ENCODE measurements around the gene CHPF. TPM values are rescaled to one million over a fixed set of nuclear protein-coding genes. Genes with fewer than 3 reads are reported as not detected.

Gene CHPF
- total RNA-seq, 1 experiment from 2014 or later = 53.9 TPM

DNA sequence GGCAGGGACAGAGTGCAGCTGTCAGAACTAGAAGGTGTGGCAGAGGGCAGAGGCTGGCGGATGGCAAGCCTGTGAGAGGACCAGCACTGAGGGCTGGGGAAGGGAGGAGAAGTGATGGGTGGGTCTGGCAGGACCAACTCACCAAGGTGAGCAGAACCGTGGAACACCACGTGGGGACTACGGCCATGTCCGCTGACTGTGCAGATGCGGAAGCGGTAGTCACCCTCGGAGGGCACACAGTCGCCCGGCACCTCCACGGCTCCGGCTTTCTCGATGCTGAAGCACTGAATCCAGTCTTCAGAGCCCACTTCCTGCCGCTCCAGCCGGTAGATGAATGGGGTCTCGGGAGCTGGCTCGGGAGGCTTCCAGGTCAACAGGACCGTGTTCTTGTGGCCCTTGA is 23.5 kb upstream of the CHPF start:
- DNase-seq (ENCODE audit: low spot score) = no peak

DNA sequence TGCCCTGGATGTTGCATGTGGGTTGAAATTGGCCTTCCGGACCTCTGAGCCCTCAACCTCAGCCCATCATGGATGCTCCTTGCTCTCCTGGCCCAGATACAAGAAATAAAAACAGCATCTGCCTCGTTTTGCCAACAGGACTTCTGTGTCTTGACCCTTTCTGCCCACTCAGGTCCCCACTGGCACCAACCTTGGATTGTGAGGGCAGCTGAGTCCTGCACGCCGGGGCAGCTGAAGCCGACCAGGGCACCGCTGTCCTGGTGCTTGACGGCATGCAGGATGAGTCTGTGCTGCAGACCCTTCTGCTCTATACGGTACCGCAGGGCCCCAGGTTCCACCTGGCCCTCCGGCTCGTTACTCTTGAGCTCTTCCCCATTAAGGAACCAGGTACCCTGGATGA is 23.0 kb upstream of the CHPF start:
- no peak for DNase-seq (ENCODE audit: low spot score)

DNA sequence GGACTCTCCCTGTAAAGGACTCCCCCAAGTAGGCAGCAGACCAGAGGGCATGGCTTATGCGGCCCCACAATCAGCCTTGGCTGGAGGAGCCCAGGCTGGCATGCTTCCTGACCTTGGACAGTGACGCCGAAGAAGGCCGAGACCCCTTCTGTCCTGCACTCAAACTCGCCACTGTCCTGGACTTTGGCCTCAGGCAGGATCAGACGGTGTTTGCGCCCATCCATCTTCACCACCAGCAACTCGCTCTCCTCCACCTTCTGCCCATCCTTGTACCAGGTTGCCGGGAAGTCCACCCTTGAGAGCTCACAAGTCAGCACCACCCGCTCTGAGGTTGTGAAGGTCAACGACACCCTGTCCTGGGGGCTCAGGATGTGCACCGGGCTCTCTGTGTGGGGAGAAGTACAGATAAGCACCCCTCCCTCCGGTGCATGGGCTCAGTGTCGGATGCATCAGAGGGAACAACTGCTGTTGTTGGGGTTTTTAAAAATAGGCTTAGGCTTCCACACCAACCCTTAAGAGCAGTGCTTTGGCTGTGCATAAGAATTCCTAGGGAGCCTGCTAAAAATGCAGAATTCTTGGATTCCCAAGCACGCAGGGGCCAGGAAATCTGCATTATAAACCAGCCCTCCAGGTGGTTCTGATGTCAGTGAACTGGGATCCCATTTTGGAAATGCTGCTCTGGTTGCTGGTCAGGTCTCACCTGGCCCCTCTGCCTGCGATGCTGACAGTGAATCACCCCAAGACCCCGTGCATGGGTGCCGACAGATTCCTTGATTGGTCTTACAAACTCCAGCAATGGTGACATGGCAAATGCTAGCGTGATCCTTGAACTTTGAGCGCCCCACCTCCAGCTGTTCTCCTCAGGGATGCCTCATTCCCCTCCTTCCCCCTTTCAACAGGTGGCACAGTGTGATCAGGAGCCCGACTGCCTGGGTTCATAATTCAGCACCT is 21.8 kb upstream of the CHPF start:
- no peak for DNase-seq (ENCODE audit: low spot score)

- no peak for DNase-seq (ENCODE audit: low spot score)
Observed at GRCh38 chr2:219563271-219563928, 19.8 kb upstream of the CHPF start.

GRCh38 chr2:219562049-219563020 is 18.7 kb upstream of the CHPF start:
- no peak for DNase-seq (ENCODE audit: low spot score)

DNA sequence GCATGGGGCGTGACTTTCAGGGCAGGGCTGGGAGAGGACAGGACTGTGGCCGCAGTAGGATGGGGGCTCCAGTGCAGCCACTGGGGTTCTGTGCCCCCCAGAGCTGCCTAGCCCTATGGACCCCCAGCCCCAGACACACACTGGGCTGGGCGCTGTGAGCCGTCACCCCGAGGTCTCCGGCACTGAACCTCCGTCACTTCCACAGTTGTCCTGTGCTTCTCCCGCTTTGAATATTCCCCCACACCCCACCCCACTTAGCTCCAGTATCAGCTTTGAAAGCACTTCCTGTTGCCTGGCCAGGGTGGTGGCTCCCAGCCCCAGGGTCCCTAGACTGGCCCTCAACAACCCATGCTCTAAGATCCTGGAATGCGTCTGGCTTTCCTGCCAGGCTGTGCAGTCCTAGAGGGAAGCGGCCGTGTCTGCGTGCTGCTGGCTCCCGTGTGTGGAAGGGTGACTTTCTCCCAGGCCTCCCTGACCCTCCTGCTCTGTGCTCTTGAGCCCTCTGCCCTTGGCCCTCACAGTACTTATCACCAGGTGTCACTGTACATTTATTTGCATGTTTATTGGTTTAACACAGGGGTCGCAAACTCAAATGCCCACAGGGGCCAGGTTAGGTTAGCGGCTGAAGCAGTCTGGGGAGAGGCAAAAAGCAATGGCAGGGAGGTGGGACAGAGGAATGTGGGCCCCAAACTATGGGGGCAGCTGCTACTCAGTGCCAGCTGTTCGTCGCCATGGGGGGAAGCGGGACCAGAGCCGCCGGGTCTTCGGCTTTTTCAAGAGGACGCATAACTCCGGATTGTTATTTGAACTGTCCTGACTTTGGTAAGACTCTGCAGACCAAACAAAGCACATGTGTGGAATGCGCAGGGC is 17.8 kb upstream of the CHPF start:
- no peak for DNase-seq (ENCODE audit: low spot score)

DNA sequence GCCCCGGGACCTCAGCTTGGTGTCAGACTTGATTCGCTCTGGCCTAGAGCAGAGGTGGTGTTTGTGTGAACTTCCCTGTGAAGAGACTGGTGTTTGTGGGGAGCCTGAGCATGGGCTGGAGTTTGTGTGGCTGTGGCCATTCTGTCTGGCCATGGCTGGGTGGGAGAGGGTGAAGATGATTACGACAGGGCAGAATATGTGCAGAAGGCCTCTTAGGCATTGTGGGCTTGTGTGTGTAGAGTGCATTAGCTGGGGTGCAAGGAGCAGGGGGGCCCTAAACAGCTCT is 17.2 kb upstream of the CHPF start:
- DNase-seq (ENCODE audit: low spot score) = no peak

- DNase-seq (ENCODE audit: low spot score) = no peak
Observed at GRCh38 chr2:219560037-219560892, 16.7 kb upstream of the CHPF start.

DNA sequence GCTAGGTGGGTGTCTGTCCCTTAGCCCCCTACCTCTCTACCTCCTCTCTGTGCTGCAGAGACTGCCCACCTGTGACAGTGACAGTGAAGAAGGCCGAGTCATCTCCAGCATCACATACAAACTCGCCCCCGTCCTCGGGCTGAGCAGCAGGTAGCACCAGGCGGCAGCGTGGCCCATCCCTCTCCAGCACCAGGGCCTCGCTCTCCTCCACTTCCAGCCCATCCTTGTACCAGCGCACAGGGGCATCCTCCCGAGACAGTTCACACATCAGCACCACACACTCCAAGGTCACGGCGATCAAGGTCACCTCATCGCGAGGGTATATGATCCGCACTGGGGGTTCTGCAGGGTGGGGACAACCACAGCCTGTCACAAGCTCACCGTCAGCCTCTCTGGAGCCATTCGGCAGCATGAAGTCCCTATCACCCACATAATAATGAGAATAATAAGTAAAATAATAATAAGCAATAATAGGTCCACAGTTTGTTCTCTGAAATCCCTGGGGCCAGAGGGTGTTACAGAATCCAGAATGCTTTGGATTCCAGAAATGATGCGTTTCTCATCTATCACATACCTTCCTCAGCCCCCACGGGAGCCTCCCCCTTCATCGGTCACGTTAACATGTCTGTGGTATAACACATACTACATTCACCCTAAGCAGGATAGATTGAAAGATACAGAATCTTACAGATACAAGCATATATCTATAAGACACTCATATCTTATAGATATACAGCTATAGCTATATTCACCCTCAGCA is 15.7 kb upstream of the CHPF start:
- no peak for DNase-seq (ENCODE audit: low spot score)

GRCh38 chr2:219557791-219558785 is 14.5 kb upstream of the CHPF start:
- no peak for DNase-seq (ENCODE audit: low spot score)

DNA sequence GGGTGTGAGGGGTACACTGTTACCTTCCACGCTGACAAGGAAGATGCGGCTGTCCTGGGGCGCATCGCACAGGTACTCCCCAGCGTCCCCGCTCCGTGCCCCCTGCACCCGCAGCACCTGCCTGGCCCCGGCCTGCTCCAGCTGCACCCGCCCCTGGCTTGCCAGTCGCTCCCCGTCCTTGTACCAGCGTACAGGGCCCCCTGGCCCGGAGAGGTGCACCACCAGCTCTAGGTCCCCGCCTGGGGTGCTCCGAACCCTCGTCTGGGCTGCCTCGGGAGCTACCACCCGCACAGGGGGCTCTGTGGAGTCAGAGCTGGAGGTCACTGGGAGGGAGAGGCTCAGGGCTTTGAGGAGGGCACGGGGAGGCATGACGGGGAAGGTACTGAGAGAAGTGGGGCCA is 13.7 kb upstream of the CHPF start:
- no peak for DNase-seq (ENCODE audit: low spot score)

DNA sequence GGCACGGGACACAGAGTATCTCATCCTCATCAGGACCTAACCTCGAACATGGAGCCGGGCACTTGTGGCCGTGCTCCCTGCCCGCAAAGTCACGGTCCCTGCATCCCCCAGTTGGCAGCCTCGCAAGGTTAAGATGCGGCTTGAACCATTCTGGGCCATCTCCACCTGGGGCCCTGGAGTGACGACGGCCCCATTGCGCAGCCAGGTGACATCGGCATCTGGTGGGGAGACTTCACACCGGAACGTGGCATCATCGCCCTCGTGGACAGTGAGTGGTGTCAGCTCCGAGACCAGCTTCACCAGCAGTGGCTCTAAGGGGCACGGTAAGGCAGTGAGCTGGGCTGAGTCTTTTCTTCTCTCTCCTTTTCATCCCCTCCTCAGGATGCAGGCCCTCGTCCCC is 12.8 kb upstream of the CHPF start:
- DNase-seq (ENCODE audit: low spot score) = no peak

DNA sequence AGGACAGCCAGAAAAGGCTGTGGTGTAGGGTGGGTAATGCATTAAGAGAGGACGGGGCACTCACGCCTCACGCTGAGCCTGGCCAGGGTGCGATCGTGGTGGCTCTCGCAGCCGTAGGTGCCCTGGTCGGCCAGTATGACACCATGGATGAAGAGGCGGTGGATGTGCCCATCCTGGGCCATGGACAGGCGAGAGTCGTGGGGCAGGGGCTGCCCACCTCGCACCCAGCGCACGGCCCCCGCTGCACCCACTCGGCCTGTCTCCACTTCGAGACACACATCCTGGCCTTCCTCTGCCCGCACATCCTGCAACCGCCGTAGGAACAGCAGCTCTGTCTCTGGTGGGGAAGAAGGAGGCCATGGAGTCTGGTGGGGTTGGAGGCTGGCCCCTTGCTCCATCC is 12.3 kb upstream of the CHPF start:
- DNase-seq (ENCODE audit: low spot score) = no peak

DNA sequence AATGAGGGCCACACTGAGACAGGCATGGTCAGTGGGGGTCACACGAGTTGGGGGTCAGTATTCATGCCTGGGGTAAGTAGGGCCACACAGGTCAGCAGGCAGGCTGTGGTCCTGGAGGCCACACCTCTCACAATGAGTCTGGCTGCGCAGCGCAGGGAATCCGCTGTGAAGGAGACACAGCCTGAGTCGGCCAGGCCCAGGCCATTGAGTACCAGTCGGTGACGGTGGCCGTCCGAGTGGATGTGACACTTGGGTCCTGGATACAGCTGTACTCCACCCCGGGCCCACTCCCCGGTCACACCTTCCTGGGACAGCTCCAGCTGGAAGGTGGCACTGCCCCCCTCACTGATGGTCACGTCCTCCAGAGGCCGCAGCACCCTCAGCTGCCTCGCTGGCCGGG is 10.7 kb upstream of the CHPF start:
- no peak for DNase-seq (ENCODE audit: low spot score)

- no peak for DNase-seq (ENCODE audit: low spot score)
Observed at GRCh38 chr2:219553463-219553963, 9.9 kb upstream of the CHPF start.

DNA sequence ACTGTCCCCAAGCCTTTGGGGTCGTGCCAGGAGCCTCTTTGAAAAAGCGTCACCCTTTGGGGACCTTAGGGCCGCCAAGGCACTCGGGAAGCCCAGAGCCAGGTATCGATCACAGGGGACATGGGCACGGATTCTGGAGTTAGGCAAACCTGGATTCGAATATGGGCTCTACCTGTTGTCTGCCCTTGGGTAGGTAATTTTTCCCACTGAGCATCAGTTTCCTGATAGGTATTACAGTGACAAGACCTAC is 9.5 kb upstream of the CHPF start:
- no peak for DNase-seq (ENCODE audit: low spot score)

DNA sequence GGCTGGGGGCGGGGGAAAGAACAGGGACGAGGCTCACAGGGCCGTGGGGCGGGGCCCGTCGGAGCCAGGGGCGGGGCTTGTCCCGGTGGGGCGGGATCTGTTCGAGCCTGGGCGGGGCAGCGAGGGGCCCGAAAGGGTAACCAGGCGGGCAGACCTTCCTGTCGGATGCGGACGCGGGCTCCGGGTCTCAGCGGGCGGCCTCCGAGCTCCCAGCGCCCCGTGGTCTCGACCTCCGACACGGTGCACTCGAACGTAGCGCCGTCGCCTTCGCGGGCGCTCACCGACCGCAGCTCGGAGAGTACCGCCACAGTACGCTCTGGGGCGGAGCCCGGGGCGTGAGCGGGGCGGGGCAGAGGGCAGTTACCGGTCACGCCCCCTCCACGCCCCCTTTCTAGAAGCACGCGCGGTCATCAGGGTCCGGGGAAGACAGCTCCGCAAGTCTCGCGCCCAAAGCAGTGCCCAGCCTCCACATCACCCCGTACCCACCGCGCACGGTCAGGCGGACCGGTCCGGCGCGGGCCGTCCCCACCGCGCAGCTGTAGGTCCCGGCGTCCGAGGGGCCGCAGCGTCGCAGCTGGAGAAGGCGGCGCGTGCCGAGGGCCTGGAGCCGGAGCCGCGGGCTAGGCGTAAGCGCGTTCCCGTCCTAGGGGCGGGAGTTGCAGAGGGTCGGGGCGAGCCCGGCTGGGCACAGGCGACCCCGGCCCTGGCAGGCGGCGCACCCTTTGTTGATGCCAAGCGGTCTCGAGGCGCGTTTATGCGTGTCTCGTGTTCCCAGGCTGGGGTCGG is 9.0 kb upstream of the CHPF start:
- peak; percentile 54 for DNase-seq (ENCODE audit: low spot score)

All from H4 (cell line).